ENCODE results near the gene TNN. TPM values are rescaled to one million over a fixed set of nuclear protein-coding genes. Genes with fewer than 3 reads are reported as not detected.

TNN gene
- total RNA-seq, 1 experiment from 2014 or later, result not detected

GRCh38 chr1:175136246-175136645 is 68.6 kb downstream of the TNN start:
- Histone ChIP-seq H3K4me3 (no peak overlapping the region), H3K27me3 (no peaks in the 10 kb centered on the region), H3K27ac (no peak overlapping the region), H3K36me3 (no peaks in the 10 kb centered on the region), H3K4me1 (no peaks in the 10 kb centered on the region), H3K9me3 (replicated peaks) (no peaks in the 10 kb centered on the region)
- DNase-seq, result no peak

- Histone ChIP-seq H3K4me3 (no peak overlapping the region), H3K36me3 (no peaks in the 10 kb centered on the region), H3K27me3 (no peaks in the 10 kb centered on the region), H3K9me3 (replicated peaks) (no peaks in the 10 kb centered on the region), H3K4me1 (no peaks in the 10 kb centered on the region), H3K27ac (no peak overlapping the region)
- DNase-seq, result no peak
Measured at GRCh38 chr1:175137369-175137768, 69.7 kb downstream of the TNN start.

- Histone ChIP-seq H3K9me3 (replicated peaks) (no peaks in the 10 kb centered on the region), H3K36me3 (no peaks in the 10 kb centered on the region), H3K4me3 (no peak overlapping the region), H3K27me3 (no peaks in the 10 kb centered on the region), H3K27ac (no peak overlapping the region), H3K4me1 (no peaks in the 10 kb centered on the region)
- DNase-seq, result no peak
Measured at GRCh38 chr1:175138579-175138978, 70.9 kb downstream of the TNN start.

GRCh38 chr1:175145899-175146528 is 78.4 kb downstream of the TNN start:
- Histone ChIP-seq H3K27me3 (no peaks in the 10 kb centered on the region), H3K4me1 (peaks cover 3% of the 10 kb centered on the region; the same call in 1 of the 2 replicates), H3K36me3 (no peaks in the 10 kb centered on the region), H3K27ac (no peak overlapping the region), H3K9me3 (replicated peaks) (no peaks in the 10 kb centered on the region), H3K4me3 (no peak overlapping the region)
- DNase-seq, result no peak

GRCh38 chr1:175146529-175147213 is 79.0 kb downstream of the TNN start:
- Histone ChIP-seq H3K4me1 (peaks cover 3% of the 10 kb centered on the region; the same call in 1 of the 2 replicates), H3K4me3 (no peak overlapping the region), H3K27me3 (no peaks in the 10 kb centered on the region), H3K36me3 (no peaks in the 10 kb centered on the region), H3K27ac (no peak overlapping the region), H3K9me3 (replicated peaks) (no peaks in the 10 kb centered on the region)
- DNase-seq, result peak; percentile 58 to 78

GRCh38 chr1:175147569-175147968 is 79.9 kb downstream of the TNN start:
- H3K27ac ChIP-seq, result no peak overlapping the region
- no peaks in the 10 kb centered on the region for H3K36me3 ChIP-seq
- peaks cover 3% of the 10 kb centered on the region; the same call in 1 of the 2 replicates for H3K4me1 ChIP-seq
- no peak for DNase-seq
- H3K9me3 ChIP-seq (replicated peaks), result no peaks in the 10 kb centered on the region
- H3K4me3 ChIP-seq, result no peak overlapping the region
- no peaks in the 10 kb centered on the region for H3K27me3 ChIP-seq

- no peaks in the 10 kb centered on the region for H3K9me3 ChIP-seq (replicated peaks)
- no peak overlapping the region for H3K4me3 ChIP-seq
Measured at GRCh38 chr1:175148068-175148467, 80.4 kb downstream of the TNN start.

GRCh38 chr1:175150596-175151319 is 83.1 kb downstream of the TNN start:
- Histone ChIP-seq H3K4me3 (no peak overlapping the region), H3K4me1 (peaks cover 3% of the 10 kb centered on the region; the same call in 1 of the 2 replicates), H3K27ac (no peak overlapping the region), H3K36me3 (no peaks in the 10 kb centered on the region), H3K27me3 (no peaks in the 10 kb centered on the region), H3K9me3 (replicated peaks) (no peaks in the 10 kb centered on the region)
- DNase-seq, result no peak

More at GRCh38 chr1:175148068-175148467, 80.4 kb downstream of the TNN start:
- H3K36me3 ChIP-seq, result no peaks in the 10 kb centered on the region
- H3K27ac ChIP-seq, result no peak overlapping the region
- DNase-seq, result no peak
- H3K4me1 ChIP-seq, result peaks cover 3% of the 10 kb centered on the region; the same call in 1 of the 2 replicates
- no peaks in the 10 kb centered on the region for H3K27me3 ChIP-seq

- DNase-seq, result peak; percentile 17 to 57
Measured at GRCh38 chr1:175152006-175152652, 84.5 kb downstream of the TNN start.

GRCh38 chr1:175154629-175155472 is 87.2 kb downstream of the TNN start:
- Histone ChIP-seq H3K27ac (no peak overlapping the region), H3K27me3 (no peaks in the 10 kb centered on the region), H3K9me3 (replicated peaks) (no peaks in the 10 kb centered on the region), H3K4me3 (no peak overlapping the region), H3K4me1 (no peaks in the 10 kb centered on the region), H3K36me3 (no peaks in the 10 kb centered on the region)
- DNase-seq, result peak; percentile 32 to 66

More at GRCh38 chr1:175152006-175152652, 84.5 kb downstream of the TNN start:
- Histone ChIP-seq H3K27me3 (no peaks in the 10 kb centered on the region), H3K4me1 (no peaks in the 10 kb centered on the region), H3K27ac (no peak overlapping the region), H3K36me3 (no peaks in the 10 kb centered on the region), H3K4me3 (no peak overlapping the region), H3K9me3 (replicated peaks) (no peaks in the 10 kb centered on the region)

GRCh38 chr1:175155473-175155856 is 87.8 kb downstream of the TNN start:
- H3K36me3 ChIP-seq, result no peaks in the 10 kb centered on the region
- H3K27ac ChIP-seq, result no peak overlapping the region
- no peak for DNase-seq
- H3K9me3 ChIP-seq (replicated peaks), result no peaks in the 10 kb centered on the region
- no peak overlapping the region for H3K4me3 ChIP-seq
- H3K27me3 ChIP-seq, result no peaks in the 10 kb centered on the region
- H3K4me1 ChIP-seq, result no peaks in the 10 kb centered on the region

- H3K27ac ChIP-seq, result no peak overlapping the region
- no peaks in the 10 kb centered on the region for H3K36me3 ChIP-seq
- H3K4me1 ChIP-seq, result no peaks in the 10 kb centered on the region
- no peak overlapping the region for H3K4me3 ChIP-seq
- H3K27me3 ChIP-seq, result no peaks in the 10 kb centered on the region
- no peak for DNase-seq
- no peaks in the 10 kb centered on the region for H3K9me3 ChIP-seq (replicated peaks)
Measured at GRCh38 chr1:175155936-175156335, 88.3 kb downstream of the TNN start.

- Histone ChIP-seq H3K27ac (no peak overlapping the region), H3K4me3 (no peak overlapping the region), H3K4me1 (no peaks in the 10 kb centered on the region), H3K27me3 (no peaks in the 10 kb centered on the region), H3K36me3 (no peaks in the 10 kb centered on the region), H3K9me3 (replicated peaks) (no peaks in the 10 kb centered on the region)
- no peak for DNase-seq
Measured at GRCh38 chr1:175157200-175157599, 89.6 kb downstream of the TNN start.

- no peak for DNase-seq
Measured at GRCh38 chr1:175158170-175158591, 90.5 kb downstream of the TNN start.

More at GRCh38 chr1:175158170-175158591, 90.5 kb downstream of the TNN start:
- Histone ChIP-seq H3K27ac (no peak overlapping the region), H3K9me3 (replicated peaks) (no peaks in the 10 kb centered on the region), H3K4me1 (no peaks in the 10 kb centered on the region), H3K4me3 (no peak overlapping the region), H3K27me3 (no peaks in the 10 kb centered on the region), H3K36me3 (no peaks in the 10 kb centered on the region)
